A549 (cell line): Measurements from ENCODE around the gene CHI3L1.

Experiments used
- CEBPB ChIP-seq, 2 experiments: fragments of >200 bp in 1 of 2; sonication (Bioruptor Twin) in 1 of 2; formaldehyde crosslinking in 1 of 2; IDR thresholded peaks; 2 replicates each; pipeline ENCODE4 v1.6.1; 2012 to 2016
- CTCF ChIP-seq: fragments of >200 bp; sonication (Bioruptor Twin); formaldehyde crosslinking; IDR thresholded peaks from 3 replicates; pipeline ENCODE4 v1.5.1; 2016
- EHMT2 ChIP-seq: fragments of 200-600 bp; sonication (generic); IDR thresholded peaks from 2 replicates; pipeline ENCODE4 v1.6.1; 2016; ENCODE audit warnings: antibody characterized with exemption, low read depth, mild to moderate bottlenecking, moderate library complexity
- HDAC2 ChIP-seq: fragments of 200-600 bp; sonication (generic); IDR thresholded peaks from 2 replicates; pipeline ENCODE4 v1.6.1; 2016
- HOXA7 ChIP-seq: fragments of 250-450 bp; sonication (Bioruptor Pico); IDR thresholded peaks from 2 replicates; pipeline ENCODE4 v1.5.0; 2020; ENCODE audit warnings: mild to moderate bottlenecking, moderate library complexity
- POLR2A ChIP-seq: IDR thresholded peaks from 2 replicates; pipeline ENCODE4 v1.6.1; 2012; ENCODE audit warnings: mild to moderate bottlenecking, low read length
- TF ChIP-seq, protein P1 (sequence below): IDR thresholded peaks from 2 replicates; pipeline ENCODE4 v1.6.1; 2012

GRCh38 chr1:203181586-203182386, 4.7 kb downstream of the CHI3L1 start:
- TF ChIP-seq CTCF: no peak
- TF ChIP-seq HDAC2: no peak
- TF ChIP-seq, protein P1, sequence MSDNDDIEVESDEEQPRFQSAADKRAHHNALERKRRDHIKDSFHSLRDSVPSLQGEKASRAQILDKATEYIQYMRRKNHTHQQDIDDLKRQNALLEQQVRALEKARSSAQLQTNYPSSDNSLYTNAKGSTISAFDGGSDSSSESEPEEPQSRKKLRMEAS: no peak
- no peak for TF ChIP-seq HOXA7
- no peak for TF ChIP-seq CEBPB (IDR thresholded peaks at IDR 0.05)
- TF ChIP-seq POLR2A: no peak
- TF ChIP-seq EHMT2: no peak
